Measurements from ENCODE around the gene SLC25A15. TPM values are rescaled to one million over a fixed set of nuclear protein-coding genes. Genes with fewer than 3 reads are reported as not detected.

SLC25A15 gene
- total and polyA plus RNA-seq, 2 experiments from 2014 or later = 11.5 to 24.3 TPM

- TF ChIP-seq EZH2 (IDR thresholded peaks at IDR 0.05; ENCODE audit: borderline replicate concordance) (no peak), EZH2phosphoT487 (IDR thresholded peaks at IDR 0.05; ENCODE audit: low read depth, severe bottlenecking, unreplicated experiment) (no peak)
- TF ChIP-seq, protein P1, sequence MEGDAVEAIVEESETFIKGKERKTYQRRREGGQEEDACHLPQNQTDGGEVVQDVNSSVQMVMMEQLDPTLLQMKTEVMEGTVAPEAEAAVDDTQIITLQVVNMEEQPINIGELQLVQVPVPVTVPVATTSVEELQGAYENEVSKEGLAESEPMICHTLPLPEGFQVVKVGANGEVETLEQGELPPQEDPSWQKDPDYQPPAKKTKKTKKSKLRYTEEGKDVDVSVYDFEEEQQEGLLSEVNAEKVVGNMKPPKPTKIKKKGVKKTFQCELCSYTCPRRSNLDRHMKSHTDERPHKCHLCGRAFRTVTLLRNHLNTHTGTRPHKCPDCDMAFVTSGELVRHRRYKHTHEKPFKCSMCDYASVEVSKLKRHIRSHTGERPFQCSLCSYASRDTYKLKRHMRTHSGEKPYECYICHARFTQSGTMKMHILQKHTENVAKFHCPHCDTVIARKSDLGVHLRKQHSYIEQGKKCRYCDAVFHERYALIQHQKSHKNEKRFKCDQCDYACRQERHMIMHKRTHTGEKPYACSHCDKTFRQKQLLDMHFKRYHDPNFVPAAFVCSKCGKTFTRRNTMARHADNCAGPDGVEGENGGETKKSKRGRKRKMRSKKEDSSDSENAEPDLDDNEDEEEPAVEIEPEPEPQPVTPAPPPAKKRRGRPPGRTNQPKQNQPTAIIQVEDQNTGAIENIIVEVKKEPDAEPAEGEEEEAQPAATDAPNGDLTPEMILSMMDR (IDR thresholded peaks at IDR 0.05; ENCODE audit: poor library complexity) = no peak
- no peaks in the 10 kb centered on the region for H3K9me2 ChIP-seq (replicated peaks; ENCODE audit: insufficient read depth)
- peak overlapping the region; percentile 91 for H3K27ac ChIP-seq
- 2% methylated on average over 9 of the region's 9 CpGs for WGBS (ENCODE audit: low lambda C conversion rate, missing lambda C conversion rate)
- H4K20me1 ChIP-seq (ENCODE audit: insufficient read depth, poor library complexity, severe bottlenecking) = no peaks in the 10 kb centered on the region
- no peaks in the 10 kb centered on the region for H3K36me3 ChIP-seq (replicated peaks; ENCODE audit: insufficient read depth, low read depth)
- peaks cover 8% of the 10 kb centered on the region for H3K4me1 ChIP-seq (ENCODE audit: insufficient read depth)
- DNase-seq (ENCODE audit: low spot score) = no peak
- no peaks in the 10 kb centered on the region for H3K9me3 ChIP-seq (ENCODE audit: low read depth)
- H3K27me3 ChIP-seq = no peaks in the 10 kb centered on the region
- H3K4me3 ChIP-seq = peak overlapping the region; percentile 84
- H3K4me2 ChIP-seq = peak overlapping the region; percentile 89
- H2AFZ ChIP-seq = peak overlapping the region; percentile 89
- H3K79me2 ChIP-seq = peaks cover 13% of the 10 kb centered on the region
Measured at GRCh38 chr13:40770609-40770933, 18.8 kb upstream of the SLC25A15 start.

GRCh38 chr13:40770934-40771618 lies 18.3 kb upstream of the SLC25A15 start, which contains the start of gene MRPS31:
TSS of gene MRPS31 (minus strand) at chr13:40771190. CDS start at chr13:40771136, 54 bp downstream.
- WGBS (ENCODE audit: low lambda C conversion rate, missing lambda C conversion rate) = 1% methylated on average over 52 of the region's 52 CpGs

GRCh38 chr13:40772765-40773473 lies 16.5 kb upstream of the SLC25A15 start:
- WGBS (ENCODE audit: low lambda C conversion rate, missing lambda C conversion rate) = 86% methylated on average over 6 of the region's 6 CpGs
- TF ChIP-seq EZH2 (IDR thresholded peaks at IDR 0.05; ENCODE audit: borderline replicate concordance) (no peak), EZH2phosphoT487 (IDR thresholded peaks at IDR 0.05; ENCODE audit: low read depth, severe bottlenecking, unreplicated experiment) (no peak)
- TF ChIP-seq, protein P1 (IDR thresholded peaks at IDR 0.05; ENCODE audit: poor library complexity) = no peak
- H3K36me3 ChIP-seq (replicated peaks; ENCODE audit: insufficient read depth, low read depth) = no peaks in the 10 kb centered on the region
- no peak overlapping the region for H2AFZ ChIP-seq
- H3K4me1 ChIP-seq (ENCODE audit: insufficient read depth) = peaks cover 8% of the 10 kb centered on the region
- no peak overlapping the region for H3K4me3 ChIP-seq
- no peaks in the 10 kb centered on the region for H4K20me1 ChIP-seq (ENCODE audit: insufficient read depth, poor library complexity, severe bottlenecking)
- peak; percentile 33 for DNase-seq (ENCODE audit: low spot score)
- H3K4me2 ChIP-seq = no peak overlapping the region
- H3K79me2 ChIP-seq = no peaks in the 10 kb centered on the region
- H3K27me3 ChIP-seq = no peaks in the 10 kb centered on the region
- H3K9me3 ChIP-seq (ENCODE audit: low read depth) = no peaks in the 10 kb centered on the region
- H3K9me2 ChIP-seq (replicated peaks; ENCODE audit: insufficient read depth) = no peaks in the 10 kb centered on the region
- peak overlapping the region; percentile 32 for H3K27ac ChIP-seq

More at GRCh38 chr13:40770934-40771618, 18.3 kb upstream of the SLC25A15 start, which contains the start of gene MRPS31:
- Histone ChIP-seq H3K4me3 (peak within 1 kb of the TSS; percentile 84), H3K4me1 (ENCODE audit: insufficient read depth) (peaks cover 8% of the 10 kb centered on the region), H3K36me3 (replicated peaks; ENCODE audit: insufficient read depth, low read depth) (no peaks in the 10 kb centered on the region), H3K4me2 (peak within 1 kb of the TSS; percentile 89), H2AFZ (peak within 1 kb of the TSS; percentile 89), H3K9me3 (ENCODE audit: low read depth) (no peaks in the 10 kb centered on the region), H3K79me2 (peaks cover 10% of the 10 kb centered on the region), H4K20me1 (ENCODE audit: insufficient read depth, poor library complexity, severe bottlenecking) (no peaks in the 10 kb centered on the region), H3K27ac (peak within 1 kb of the TSS; percentile 91), H3K27me3 (no peaks in the 10 kb centered on the region), H3K9me2 (replicated peaks; ENCODE audit: insufficient read depth) (no peaks in the 10 kb centered on the region)
- DNase-seq (ENCODE audit: low spot score) = peak; percentile 96
- TF ChIP-seq EZH2phosphoT487 (IDR thresholded peaks at IDR 0.05; ENCODE audit: low read depth, severe bottlenecking, unreplicated experiment) (no peak), EZH2 (IDR thresholded peaks at IDR 0.05; ENCODE audit: borderline replicate concordance) (no peak)
- TF ChIP-seq, protein P1 (IDR thresholded peaks at IDR 0.05; ENCODE audit: poor library complexity) = no peak

Data from hepatocyte (in vitro differentiated cells).